Uterus (tissue), 4 donors: ENCODE data around the gene KIAA0825. TPM values are rescaled to one million over a fixed set of nuclear protein-coding genes. Genes with fewer than 3 reads are reported as not detected.

Experiments
- DNase-seq, 2 donors: peaks; one replicate each; pipeline ENCODE4 v3.0.0-alpha.2; 2019 to 2020
- H3K27ac ChIP-seq, 2 donors: fragments of 200-600 bp; sonication (generic); 1 replicate in 1 of 2; 2 replicates in 1 of 2; pipeline ENCODE4 v1.5.1; 2016 to 2018
- H3K27me3 ChIP-seq, 2 donors: fragments of 200-600 bp; sonication (generic); one replicate each; pipeline ENCODE4 v1.5.1; 2018 to 2019; ENCODE audit warnings: control low read depth in 1 of 2
- H3K36me3 ChIP-seq, 2 donors: fragments of 200-600 bp; sonication (generic); one replicate each; pipeline ENCODE4 v1.5.1; 2019; ENCODE audit warnings: control low read depth in 1 of 2
- H3K4me1 ChIP-seq, 2 donors: fragments of 200-600 bp; sonication (generic); one replicate each; pipeline ENCODE4 v1.5.1; 2018 to 2019; ENCODE audit warnings: control low read depth in 1 of 2
- H3K4me3 ChIP-seq, 2 donors: fragments of 200-600 bp; sonication (generic); 1 replicate in 1 of 2; 2 replicates in 1 of 2; pipeline ENCODE4 v1.5.1; 2018 to 2019; ENCODE audit warnings: mild to moderate bottlenecking in 1 of 2
- H3K9me3 ChIP-seq, 2 donors: fragments of 200-600 bp; sonication (generic); one replicate each; pipeline ENCODE4 v1.5.1; 2019; ENCODE audit warnings: control low read depth in 1 of 2
- CTCF ChIP-seq, 4 experiments: fragments of 200-600 bp in 2 of 4; fragments of 450-650 bp in 2 of 4; sonication (generic) in 2 of 4; IDR thresholded peaks; one replicate each; pipeline ENCODE4 v1.5.1; 2016 to 2019; ENCODE audit warnings: antibody characterized with exemption in 4 of 4, mild to moderate bottlenecking in 2 of 4, moderate library complexity in 1 of 4
- POLR2A ChIP-seq, 2 donors: fragments of 450-650 bp; IDR thresholded peaks; one replicate each; pipeline ENCODE4 v1.6.1; 2016; ENCODE audit warnings: antibody characterized with exemption in 2 of 2, mild to moderate bottlenecking in 1 of 2, moderate library complexity in 1 of 2
- intact Hi-C: fragments of 100-400 bp; cut with DNase I; formaldehyde crosslinking; loops from one replicate; pipeline ENCODE4 v1.15.1; 2023; ENCODE audit warnings: low total_unique reads
- total RNA-seq, 4 donors: library from RNA; depleted of rRNA in 3 of 4; stranded (reverse); fragments of >200 nt in 3 of 4; gene quantifications; one replicate each; pipeline versions ENCODE4 v1.1.0 to v1.2.4, GENCODE V29; 2014 to 2023
- donor health status: DM: yes; HTN: yes; CAD: no.

Gene KIAA0825
- total RNA-seq, 4 donors from 2014 or later, result 1.5 to 34.6 (median 4.5) TPM

- Histone ChIP-seq H3K9me3 (no peaks in the 10 kb centered on the region), H3K27ac (no peak overlapping the region), H3K4me3 (no peak overlapping the region), H3K36me3 (no peaks in the 10 kb centered on the region), H3K27me3 (no peaks in the 10 kb centered on the region), H3K4me1 (no peaks in the 10 kb centered on the region)
- TF ChIP-seq POLR2A (IDR thresholded peaks at IDR 0.05), result no peak
- no peak for TF ChIP-seq CTCF (IDR thresholded peaks at IDR 0.05)
- no peak for DNase-seq
- intact Hi-C loops, result no loop called here
These were observed 271.3 kb downstream of the KIAA0825 start for GRCh38 chr5:94347130-94347529.

- no peak overlapping the region for H3K4me3 ChIP-seq
- no peaks in the 10 kb centered on the region for H3K9me3 ChIP-seq
- no peaks in the 10 kb centered on the region for H3K4me1 ChIP-seq
- intact Hi-C loops, result no loop called here
- H3K27ac ChIP-seq, result no peak overlapping the region
- no peak for DNase-seq
- no peaks in the 10 kb centered on the region for H3K36me3 ChIP-seq
- TF ChIP-seq POLR2A (IDR thresholded peaks at IDR 0.05) (no peak), CTCF (IDR thresholded peaks at IDR 0.05) (no peak)
- H3K27me3 ChIP-seq, result no peaks in the 10 kb centered on the region
These were observed 273.1 kb downstream of the KIAA0825 start for GRCh38 chr5:94345257-94345656.

- TF ChIP-seq CTCF (IDR thresholded peaks at IDR 0.05) (no peak), POLR2A (IDR thresholded peaks at IDR 0.05) (no peak)
- Histone ChIP-seq H3K4me3 (no peak overlapping the region), H3K4me1 (no peaks in the 10 kb centered on the region), H3K9me3 (no peaks in the 10 kb centered on the region), H3K27ac (no peak overlapping the region), H3K27me3 (no peaks in the 10 kb centered on the region), H3K36me3 (no peaks in the 10 kb centered on the region)
- DNase-seq, result no peak
- intact Hi-C loops, result no loop called here
These were observed 280.8 kb downstream of the KIAA0825 start for GRCh38 chr5:94337617-94338016.

GRCh38 chr5:94335936-94336335 is 282.5 kb downstream of the KIAA0825 start:
- TF ChIP-seq POLR2A (IDR thresholded peaks at IDR 0.05), result no peak
- TF ChIP-seq CTCF (IDR thresholded peaks at IDR 0.05), result no peak
- no peak for DNase-seq
- H3K9me3 ChIP-seq, result no peaks in the 10 kb centered on the region
- H3K27ac ChIP-seq, result no peak overlapping the region
- H3K36me3 ChIP-seq, result no peaks in the 10 kb centered on the region
- H3K4me3 ChIP-seq, result no peak overlapping the region
- intact Hi-C loops, result no loop called here
- no peaks in the 10 kb centered on the region for H3K4me1 ChIP-seq
- no peaks in the 10 kb centered on the region for H3K27me3 ChIP-seq

- Histone ChIP-seq H3K36me3 (no peaks in the 10 kb centered on the region), H3K27me3 (no peaks in the 10 kb centered on the region), H3K9me3 (no peaks in the 10 kb centered on the region), H3K4me3 (no peak overlapping the region), H3K4me1 (no peaks in the 10 kb centered on the region), H3K27ac (no peak overlapping the region)
- no peak for DNase-seq
- intact Hi-C loops, result no loop called here
- TF ChIP-seq CTCF (IDR thresholded peaks at IDR 0.05) (no peak), POLR2A (IDR thresholded peaks at IDR 0.05) (no peak)
These were observed 289.3 kb downstream of the KIAA0825 start for GRCh38 chr5:94329115-94329514.
